GM12865 (cell line): ENCODE measurements around the gene KRT79.
"Not testable (repeated sequence)": the region's sequence is repeated elsewhere in the genome, so short reads cannot be mapped to it uniquely, and the experiment has no call there.

Source experiments
- DNase-seq: peaks from one replicate; pipeline ENCODE4 v3.0.0; 2010; ENCODE audit warnings: low read depth
- H3K4me3 ChIP-seq: 2 replicates; pipeline ENCODE4 v1.5.1; 2011; ENCODE audit warnings: mild to moderate bottlenecking, low read depth, low read length, control low read depth
- TF ChIP-seq, protein P1 (sequence below): IDR thresholded peaks from 2 replicates; pipeline ENCODE4 v1.5.1; 2011; ENCODE audit warnings: low read length, control low read depth, low read depth, inconsistent platforms; ENCODE audit not compliant: insufficient read depth; ENCODE audit errors: missing control alignments

KRT79 gene

DNA sequence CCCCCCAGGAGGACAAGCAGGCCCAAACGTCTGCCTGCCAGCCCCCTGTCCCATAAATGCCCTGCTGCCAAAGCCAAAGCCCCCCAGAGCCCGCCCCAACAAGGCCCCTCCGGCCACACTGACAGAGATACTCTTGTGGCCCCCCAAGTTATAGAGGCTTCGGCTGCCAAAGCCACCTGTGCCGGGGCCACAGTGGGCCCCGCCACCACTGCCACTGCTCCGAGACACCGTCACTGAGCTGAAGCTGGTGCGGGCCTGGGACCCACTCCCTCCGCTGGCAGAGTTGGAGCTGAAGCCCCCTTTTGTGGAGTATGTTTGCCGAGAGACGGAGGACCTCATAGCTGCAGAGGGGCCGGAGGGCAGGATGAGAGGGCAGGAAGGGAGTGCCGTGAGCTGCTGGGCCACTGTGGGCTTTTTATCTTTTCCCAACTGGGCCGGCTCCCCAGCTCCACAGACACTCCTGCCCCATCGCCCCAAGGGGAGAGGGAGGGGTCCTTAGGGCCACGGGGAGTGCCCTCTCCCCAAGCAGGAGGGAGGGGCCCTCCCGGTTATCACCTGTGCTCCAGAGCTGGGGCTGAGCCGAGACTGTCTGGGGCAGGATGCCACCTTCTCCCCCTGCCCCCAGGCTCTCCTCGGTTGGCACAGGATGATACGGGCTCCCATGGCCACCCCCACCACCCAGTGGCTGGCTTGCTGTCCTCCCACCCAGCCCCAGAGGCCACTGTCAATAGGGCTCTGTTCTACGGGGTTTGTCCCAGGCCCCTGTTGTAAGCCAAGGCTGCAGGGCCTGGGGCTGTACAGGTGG is at the start of gene KRT79:
Gene KRT79, minus strand, starts transcription at position 390 of the 805 bp plus-strand sequence. Its CDS starts 51 bp downstream, at position 339.
- TF ChIP-seq, protein P1, sequence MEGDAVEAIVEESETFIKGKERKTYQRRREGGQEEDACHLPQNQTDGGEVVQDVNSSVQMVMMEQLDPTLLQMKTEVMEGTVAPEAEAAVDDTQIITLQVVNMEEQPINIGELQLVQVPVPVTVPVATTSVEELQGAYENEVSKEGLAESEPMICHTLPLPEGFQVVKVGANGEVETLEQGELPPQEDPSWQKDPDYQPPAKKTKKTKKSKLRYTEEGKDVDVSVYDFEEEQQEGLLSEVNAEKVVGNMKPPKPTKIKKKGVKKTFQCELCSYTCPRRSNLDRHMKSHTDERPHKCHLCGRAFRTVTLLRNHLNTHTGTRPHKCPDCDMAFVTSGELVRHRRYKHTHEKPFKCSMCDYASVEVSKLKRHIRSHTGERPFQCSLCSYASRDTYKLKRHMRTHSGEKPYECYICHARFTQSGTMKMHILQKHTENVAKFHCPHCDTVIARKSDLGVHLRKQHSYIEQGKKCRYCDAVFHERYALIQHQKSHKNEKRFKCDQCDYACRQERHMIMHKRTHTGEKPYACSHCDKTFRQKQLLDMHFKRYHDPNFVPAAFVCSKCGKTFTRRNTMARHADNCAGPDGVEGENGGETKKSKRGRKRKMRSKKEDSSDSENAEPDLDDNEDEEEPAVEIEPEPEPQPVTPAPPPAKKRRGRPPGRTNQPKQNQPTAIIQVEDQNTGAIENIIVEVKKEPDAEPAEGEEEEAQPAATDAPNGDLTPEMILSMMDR, result no peak
- H3K4me3 ChIP-seq, result no peak within 1 kb of the TSS
- no peak for DNase-seq

DNA sequence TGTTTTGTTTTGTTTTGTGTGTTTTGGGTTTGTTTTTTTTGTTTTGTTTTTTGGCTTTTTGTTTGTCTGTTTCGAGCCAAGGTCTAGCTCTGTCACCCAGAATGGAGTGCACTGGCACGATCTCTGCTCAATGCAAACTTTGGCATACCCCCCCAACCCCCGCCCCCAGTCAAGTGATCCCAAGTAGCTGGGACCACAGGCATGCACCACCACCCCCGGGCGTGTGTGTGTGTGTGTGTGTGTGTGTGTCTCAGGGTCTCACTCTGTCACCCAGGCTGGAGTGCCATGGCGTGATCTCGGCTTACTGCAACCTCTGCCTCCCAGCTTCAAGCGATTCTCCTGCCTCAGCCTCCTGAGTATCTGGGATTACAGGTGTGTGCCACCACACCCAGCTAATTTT is 46.4 kb upstream of the KRT79 start:
- H3K4me3 ChIP-seq, DNase-seq: not testable (repeated sequence)

DNA sequence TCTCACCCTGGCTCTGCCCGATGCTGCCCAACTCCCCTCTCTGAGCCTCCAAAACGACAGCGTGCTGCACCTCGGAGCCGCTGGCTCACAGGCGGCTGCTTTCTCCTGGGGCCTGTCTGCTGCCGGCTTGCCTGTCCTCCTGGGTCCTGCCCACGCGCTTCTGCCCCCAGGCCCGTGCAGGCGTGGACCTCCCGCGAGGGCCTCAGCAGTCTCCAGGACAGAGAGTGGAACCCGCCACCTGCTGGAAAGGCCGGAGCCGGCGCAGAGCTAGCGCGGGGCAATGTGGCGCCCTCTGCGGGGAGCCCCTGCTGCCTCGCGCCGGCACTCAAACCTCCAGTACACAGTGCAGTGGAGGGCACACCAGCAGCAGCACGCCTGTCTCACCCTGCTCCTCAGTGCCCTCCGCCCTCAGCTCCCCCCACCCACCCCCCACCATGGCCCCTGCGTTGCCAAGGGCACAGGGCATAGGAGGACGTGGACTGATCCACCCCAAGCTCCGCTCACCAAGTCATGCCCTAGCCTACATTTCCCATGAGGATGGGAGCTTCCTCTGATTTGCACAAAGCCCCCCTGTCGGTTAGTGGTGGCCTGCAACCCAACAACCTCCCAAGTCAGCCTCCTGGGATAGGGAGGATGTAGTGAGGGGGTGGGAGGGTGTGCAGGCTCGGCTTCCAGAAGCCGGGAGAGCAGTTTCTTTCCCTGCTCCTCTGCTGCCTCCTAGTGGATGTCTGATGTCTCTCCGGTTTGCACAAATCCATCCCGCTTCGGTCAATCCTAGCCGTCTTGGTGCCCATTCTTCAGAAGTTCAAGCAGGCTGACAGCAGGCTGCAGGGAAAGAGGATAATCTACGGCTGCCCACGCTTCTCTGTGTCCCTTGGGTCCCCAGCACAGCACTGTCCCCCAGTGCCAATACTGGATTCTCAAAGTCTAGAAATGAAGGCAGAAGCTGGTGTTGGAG is 45.6 kb upstream of the KRT79 start:
- peak; percentile 66 for DNase-seq
- no peak overlapping the region for H3K4me3 ChIP-seq

DNA sequence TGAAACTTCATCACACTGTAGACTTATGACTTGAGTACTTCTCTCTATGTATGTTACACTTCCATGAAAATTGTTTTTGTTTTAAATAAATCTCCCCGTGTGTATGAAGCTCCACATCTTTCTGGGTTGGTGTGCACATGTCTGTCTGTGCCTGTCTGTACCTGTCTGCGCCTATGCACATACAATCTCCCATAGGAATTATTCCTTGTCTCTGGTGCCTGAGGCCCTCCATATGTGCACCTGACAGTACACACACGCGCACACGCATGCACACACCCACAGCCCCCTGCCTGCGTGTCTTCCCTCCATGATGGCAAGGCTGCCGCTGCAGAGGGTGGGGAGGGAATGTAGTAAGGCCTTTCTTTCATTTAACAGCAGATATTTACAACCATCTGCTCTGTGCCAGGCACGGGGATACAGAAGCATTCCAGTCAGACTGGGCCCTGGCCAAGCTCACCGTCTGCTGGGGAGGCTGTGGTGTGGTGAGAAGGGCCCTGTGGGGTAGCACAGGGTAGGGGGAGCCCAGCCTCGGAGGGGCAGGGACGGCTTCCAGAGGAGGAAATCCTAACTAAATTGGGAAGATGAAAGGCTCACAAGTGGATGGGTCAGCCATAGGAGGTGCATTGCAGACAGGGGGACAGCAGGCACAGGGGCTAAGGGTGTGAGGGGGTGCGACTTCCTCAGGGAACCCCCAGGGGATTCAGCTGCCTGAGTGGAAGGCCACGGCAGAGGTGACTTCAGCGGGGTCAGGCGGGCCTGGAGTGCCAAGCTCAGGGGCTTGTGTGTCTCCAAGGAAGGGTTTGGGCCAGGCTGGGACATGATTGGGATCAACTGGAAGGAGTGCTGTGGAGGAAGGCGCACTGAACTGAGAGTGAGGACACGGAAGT is 44.6 kb upstream of the KRT79 start:
- TF ChIP-seq, protein P1, result no peak
- no peak for DNase-seq
- H3K4me3 ChIP-seq, result no peak overlapping the region

More for the DNA sequence above, 45.6 kb upstream of the KRT79 start:
- TF ChIP-seq, protein P1, result peak; percentile 80

DNA sequence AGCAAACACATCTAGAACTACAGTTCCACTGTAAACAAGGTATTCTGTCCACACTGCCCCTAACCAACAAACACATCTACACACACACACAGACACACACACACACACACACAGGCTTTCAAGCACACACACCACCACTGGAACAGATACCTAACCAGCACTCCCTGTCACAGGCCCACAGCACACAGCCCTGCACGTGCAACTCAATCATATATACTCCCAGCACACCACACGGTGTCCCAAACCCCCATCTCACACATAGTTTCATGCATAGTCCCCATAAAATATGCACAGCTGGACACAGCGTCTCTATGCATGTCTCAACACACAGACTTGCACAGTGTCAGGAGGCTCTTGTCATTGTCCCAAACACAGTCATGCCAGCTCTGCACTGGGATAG is 43.1 kb upstream of the KRT79 start:
- TF ChIP-seq, protein P1, result no peak
- no peak overlapping the region for H3K4me3 ChIP-seq
- no peak for DNase-seq

DNA sequence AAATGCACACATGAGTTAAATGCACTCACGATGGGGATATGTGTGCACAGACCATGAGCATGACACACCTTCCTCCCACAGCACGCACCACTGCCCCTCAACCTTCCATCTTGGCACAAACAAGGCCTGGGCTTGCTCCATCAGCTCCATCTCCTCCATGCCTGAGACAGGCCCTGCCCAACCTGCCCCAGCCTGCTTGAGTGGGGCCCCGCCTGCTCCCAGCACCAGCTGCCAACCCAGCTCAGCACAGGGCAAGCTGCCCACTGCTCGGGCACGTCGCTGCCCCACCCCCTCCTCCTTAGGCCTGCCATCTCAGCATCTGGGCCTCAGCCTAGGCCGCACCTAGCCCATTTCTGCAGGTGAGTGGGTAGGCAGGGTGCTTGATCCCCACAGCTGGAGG is 42.3 kb upstream of the KRT79 start:
- no peak for DNase-seq
- TF ChIP-seq, protein P1, result no peak
- H3K4me3 ChIP-seq, result no peak overlapping the region
